HG03575 (cell line): ENCODE data around the gene NUCB1.
"Not testable (repeated sequence)": the region's sequence is repeated elsewhere in the genome, so short reads cannot be mapped to it uniquely, and the experiment has no call there.

ENCODE experiments used
- ATAC-seq: cut with Tn5 transposase; IDR thresholded peaks from one replicate; pipeline ENCODE4 v1.9.1; 2021; ENCODE audit not compliant: unreplicated experiment, insufficient number of reproducible peaks, low FRiP score; ENCODE audit errors: extremely low read depth

The NUCB1 gene

DNA sequence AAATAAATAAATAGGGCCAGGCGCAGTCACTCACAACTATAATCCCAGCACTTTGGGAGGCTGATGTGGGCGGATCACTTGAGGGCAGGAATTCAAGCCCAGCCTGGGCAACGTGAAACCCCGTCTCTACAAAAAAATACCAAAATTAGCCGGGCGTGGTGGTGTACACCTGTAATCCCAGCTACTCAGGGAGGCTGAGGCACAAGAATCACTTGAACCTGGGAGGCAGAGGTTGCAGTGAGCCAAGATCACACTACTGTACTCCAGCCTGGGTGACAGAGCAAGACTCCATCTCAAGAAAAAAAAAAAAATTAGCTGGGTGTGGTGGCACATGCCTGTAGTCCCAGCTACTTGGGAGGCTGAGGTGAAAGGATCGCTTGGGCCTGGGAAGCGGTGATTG is 25.8 kb downstream of the NUCB1 start:
- not testable (repeated sequence) for ATAC-seq

DNA sequence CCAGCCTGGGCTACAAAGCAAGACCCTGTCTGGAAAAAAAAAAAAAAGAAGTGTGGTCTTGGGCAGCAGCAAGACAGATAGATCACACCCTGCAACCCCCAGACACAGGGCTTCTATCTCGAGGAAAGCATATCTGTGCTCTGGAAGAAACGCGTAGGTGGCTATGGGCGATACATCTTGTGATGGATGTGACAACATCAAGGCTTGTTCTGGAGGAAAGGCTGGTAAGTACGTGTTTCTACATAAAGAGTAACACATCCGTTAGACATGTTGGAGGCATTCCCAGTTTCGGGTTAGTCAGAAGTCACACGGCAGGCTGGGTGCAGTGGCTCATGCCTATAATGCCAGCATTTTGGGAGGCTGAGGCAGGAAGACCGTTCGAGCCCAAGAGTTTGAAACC is 26.8 kb downstream of the NUCB1 start:
- no peak for ATAC-seq

DNA sequence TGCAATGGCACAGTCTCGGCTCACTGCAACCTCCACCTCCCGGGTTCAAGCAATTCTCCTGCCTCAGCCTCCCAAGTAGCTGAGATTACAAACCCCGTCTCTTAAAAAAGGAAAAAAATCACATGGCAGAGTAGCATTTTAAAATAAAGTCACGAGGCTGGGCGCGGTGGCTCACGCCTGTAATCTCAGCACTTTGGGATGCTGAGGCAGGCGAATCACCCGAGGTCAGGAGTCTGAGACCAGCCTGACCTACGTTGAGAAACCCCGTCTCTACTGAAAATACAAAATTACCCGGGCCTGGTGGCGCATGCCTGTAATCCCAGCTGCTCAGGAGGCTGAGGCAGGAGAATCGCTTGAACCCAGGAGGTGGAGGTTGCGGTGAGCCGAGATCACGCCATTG is 27.6 kb downstream of the NUCB1 start:
- not testable (repeated sequence) for ATAC-seq

DNA sequence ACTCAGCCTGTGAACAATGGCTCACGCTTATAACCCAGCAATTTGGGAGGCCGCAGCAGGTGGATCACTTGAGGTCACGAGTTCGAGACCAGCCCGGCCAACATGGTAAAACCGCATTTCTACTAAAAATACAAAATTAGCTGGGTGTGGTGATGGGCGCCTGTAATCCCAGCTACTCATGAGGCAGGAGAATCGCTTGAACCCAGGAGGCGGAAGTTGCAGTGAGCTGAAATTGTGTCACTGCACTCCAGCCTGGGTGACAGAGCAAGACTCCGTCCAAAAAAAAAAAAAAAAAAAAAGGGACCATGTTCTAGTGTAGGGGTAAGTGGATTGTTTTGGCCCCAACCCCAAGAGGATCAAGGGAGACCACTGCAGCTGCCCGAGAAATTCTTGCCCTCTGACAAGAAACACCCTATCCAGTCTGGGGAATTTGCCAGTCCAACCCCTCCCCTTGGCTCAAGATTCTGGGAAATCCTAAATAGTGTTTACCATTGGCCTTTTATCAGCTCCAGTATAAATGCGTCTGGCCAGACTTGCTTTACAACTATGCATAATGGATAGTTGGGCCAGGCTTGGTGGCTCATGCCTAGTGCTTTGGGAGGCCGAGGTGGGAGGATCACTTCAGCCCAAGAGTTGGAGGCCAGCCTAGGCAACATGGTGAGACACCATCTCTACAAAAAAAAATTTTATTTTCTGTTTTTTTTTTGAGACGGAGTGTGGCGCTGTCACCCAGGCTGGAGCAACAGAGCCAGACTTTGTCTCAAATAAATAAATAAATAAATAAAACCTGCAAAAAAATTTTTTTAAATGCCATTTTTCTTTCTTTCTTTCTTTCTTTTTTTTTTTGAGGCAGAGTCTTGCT is 28.3 kb downstream of the NUCB1 start:
- ATAC-seq = no peak

DNA sequence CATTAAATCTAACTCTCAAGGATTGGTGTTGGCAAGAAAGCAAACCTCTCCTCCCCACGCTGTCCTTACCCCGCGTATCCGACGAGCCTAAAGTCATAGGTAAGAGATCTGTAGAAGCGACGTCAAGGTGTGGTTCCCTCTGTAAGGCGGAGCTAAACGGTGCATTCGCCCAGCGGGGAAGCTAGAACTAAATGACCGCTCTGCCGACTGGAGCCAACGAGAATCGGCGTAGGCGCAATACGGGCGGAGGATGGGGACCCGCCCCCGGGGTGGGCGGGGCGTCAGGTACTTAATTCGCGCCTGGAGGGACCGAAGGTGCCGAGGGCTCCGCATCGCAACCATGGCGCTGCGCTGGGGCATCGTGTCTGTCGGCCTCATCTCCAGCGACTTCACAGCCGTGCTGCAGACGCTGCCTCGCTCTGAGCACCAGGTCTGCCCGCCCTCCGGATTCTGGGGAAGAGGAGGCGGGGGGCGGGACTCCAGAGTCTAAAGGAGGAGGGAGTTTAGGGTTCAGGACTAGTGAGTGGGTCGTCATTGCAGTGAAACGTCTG is 33.3 kb downstream of the NUCB1 start, which contains the start of gene DHDH:
Gene DHDH, plus strand, starts transcription at position 318 of the 551 bp plus-strand sequence. Its CDS starts 23 bp downstream, at position 341.
- ATAC-seq = no peak

DNA sequence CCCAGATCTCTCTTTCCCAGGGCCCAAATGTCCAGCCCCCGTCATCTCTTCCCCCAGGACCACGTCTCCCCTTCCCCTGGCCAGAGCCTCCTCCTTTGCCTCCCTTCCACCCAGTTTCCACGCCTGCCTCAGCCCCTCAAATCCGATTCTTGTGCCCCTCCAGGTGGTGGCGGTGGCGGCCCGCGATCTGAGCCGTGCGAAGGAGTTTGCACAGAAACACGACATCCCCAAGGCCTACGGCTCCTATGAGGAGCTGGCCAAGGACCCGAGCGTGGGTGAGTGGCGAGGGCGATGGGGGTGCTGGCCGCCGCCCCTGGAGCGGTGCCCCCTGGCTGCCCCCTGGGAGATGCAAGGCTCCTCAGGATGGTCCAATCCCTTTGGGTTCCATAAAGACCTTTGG is 34.7 kb downstream of the NUCB1 start:
- ATAC-seq = no peak

DNA sequence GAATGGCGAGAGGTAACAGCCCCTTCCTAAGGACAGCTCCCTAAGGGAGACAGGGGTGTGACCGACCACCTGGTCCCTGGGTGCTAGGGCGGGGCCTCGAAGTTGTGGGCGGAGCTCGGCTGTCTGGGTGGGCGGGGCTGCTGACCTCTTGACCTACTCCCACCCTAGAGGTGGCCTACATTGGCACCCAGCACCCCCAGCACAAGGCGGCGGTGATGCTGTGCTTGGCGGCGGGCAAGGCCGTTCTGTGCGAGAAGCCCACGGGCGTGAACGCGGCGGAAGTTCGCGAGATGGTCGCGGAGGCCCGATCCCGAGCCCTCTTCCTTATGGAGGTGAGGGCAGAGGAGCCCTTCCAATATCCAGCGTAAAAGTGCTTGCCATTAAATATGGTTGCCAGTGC is 35.8 kb downstream of the NUCB1 start:
- no peak for ATAC-seq

DNA sequence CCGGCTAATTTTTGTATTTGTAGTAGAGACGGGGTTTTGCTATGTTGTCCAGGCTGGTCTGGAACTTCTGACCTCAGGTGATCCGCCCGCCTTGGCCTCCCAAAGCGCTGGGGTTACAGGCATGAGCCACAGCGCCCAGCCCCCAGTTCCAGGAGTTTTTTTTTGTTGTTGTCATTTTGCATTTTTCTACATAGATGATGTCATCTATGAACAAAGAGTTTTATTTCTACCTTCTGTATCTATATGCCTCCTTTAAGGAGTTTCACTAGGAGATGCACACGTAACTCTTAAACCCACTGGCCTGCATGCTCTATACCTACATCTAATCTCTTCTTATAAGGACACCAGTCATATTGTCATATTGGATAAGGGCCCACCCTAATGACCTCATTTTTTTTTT is 38.1 kb downstream of the NUCB1 start:
- no peak for ATAC-seq

DNA sequence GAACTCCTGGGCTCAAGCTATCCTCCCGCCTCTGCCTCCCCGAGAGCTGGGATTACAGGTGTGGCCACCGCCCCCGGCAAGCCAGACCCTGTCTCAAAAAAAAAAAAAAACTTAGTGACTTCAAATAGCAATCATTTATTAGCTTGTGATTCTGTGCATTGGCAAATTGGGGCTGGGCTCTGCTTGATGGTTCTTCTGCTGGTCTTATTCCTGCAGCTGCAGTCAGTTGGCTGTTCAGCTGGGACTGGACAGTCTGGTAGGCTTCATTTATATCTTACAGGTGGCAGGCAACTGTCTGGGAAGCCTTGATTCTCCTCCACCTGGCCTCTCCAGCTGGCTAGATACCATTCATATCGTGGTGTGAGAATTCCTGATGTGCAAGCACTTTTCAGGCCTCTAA is 40.8 kb downstream of the NUCB1 start:
- no peak for ATAC-seq

DNA sequence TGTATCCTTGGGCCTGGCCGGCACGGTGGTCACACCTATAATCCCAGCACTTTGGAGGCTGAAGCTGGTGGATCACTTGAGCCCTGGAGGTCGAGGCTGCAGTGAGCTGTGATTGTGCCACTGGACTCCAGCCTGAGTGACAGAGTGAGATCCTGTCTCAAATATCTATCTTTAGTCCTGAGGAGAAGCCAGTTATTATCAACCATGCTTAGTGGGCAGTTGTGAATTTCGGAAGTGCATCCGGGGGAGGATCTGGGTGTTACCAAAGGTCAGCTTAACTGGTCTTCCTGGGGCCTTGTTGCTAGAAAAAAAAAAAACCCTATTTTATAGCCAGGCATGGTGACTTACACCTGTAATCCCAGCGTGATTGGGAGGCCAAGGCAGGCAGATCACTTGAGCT is 43.0 kb downstream of the NUCB1 start:
- ATAC-seq = no peak

DNA sequence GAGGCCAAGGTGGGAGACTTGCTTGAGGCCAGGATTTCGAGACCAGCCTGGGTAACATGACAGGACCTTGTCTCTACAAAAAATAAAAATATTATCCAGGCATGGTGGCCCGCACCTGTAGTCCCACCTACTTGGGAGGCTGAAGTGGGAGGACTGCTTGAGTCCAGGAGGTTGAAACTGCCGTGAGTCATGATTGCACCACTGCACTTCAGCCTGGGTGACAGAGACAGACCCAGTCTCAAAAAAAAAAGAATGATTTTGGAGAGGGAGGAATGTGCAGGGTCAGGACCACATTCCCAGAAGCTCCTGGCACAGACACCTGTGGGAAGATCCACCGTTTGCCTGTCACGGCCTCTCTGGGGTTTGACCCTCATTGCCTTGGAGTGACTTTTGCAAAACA is 45.3 kb downstream of the NUCB1 start:
- no peak for ATAC-seq

DNA sequence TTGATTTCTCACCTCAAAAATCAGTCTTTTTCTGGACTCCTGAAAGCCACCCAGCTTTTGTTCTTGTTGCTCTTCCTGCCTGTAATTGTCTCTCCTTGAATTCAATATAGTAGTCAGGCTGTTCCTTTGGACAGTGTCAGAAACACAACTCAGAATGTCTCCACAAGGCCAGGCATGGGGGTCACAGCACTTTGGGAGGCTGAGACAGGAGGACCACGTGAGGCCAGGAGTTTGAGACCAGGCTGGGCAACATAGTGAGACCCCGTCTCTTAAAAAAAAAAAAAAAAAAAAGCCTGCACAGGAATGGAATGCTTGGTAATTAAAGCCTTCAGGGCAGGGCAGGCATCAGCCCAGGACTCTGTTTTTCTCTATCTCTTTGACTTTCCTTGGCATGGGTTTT is 45.7 kb downstream of the NUCB1 start:
- no peak for ATAC-seq

DNA sequence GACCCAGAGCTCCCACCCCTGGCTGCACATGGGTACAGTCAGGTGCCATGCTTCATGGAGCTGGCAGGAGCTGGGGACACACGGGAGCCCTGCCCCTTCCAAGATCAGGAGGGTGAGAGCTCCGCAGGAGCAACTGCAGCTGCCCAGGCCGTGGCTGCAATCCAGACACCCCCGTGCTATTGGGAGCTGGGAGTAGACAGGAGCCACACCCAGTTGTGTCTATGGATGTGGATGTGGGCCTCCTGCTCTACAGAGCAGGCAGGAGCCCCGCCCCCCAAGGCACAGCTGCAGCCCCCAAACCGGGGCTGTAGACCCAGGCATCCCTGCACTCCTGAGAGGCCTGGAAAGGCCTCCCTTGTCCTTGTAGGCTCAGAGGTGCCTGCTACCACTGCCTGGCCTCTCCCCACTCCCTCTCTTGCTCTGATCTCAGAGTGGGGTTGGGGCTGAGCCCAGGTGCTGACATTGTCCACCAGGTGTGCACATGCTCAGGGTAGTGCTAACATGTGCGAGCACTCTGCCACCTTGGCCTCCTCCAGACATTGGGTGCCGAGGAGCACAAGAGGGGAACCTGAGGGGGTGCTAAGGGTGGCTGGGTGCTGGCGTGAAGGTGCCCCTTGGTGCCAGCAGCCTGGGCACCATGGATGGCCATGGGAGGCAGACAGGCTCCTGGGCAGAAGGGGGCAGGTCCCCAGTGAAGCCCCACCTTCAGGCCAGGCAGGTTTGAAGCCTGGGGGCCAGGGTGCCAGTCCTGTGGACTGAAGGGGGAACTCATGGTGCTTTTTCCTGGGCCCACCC is 46.5 kb downstream of the NUCB1 start:
- no peak for ATAC-seq

DNA sequence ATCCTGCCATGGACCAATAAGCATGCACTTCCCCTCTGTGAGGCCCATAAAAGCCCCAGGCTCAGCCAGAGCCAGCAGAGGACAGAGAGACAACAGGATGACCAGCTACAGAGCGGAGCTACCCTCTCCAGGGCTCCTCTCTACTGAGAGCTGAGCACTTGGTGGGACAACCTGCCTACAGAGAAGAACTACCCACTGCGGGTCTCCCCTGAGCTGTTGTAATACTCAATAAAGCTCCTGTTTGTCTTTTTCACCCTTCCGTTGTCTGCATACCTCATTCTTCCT is 47.1 kb downstream of the NUCB1 start:
- ATAC-seq = no peak

DNA sequence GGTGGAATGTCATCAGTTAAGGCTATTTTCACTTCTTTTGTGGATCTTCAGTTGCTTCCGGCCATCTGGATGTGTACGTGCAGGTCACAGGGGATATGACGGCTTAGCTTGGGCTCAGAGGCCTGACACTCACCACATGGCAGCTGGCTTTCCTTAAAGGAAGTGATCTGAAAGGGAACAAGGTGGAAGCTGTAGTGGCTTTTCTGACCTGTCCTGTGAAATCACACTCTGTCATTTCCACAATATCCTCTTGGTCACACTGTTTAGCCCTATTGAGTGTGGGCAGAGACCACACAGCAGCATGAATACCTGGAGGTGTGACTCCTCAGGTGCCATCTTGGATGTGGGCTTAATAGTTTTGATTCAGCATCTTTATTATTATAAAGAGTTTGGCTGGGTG is 50.0 kb downstream of the NUCB1 start:
- ATAC-seq = no peak

DNA sequence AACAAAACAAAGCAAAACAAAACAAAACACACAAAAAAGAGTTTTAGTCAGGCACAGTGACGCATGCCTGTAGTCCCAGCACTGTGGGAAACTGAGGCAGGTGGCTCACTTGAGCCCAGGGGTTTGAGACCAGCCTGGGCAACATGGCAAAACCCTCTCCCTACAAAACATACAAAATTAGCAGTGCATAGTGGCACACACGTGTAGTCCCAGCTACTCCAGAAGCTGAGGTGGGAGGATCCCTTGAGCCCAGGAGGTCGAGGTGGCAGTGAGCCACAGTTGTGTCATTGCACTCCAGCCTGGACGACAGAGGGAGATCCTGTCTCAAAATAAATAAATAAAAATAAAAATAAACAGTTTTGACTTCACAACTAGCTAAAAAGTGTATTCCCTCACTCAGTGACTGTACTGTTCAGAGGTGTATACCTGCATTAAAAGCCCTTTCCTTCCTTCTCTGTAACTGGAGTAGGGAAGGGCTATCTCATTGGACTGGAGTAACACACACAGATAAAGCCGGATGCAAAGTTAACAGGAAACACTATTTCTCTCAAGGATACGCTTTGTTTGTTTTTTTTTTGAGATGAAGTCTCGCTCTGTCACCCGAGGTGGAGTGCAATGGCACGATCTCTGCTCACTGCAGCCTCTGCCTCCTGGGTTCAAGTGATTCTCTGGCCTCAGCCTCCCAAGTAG is 50.9 kb downstream of the NUCB1 start:
- no peak for ATAC-seq

DNA sequence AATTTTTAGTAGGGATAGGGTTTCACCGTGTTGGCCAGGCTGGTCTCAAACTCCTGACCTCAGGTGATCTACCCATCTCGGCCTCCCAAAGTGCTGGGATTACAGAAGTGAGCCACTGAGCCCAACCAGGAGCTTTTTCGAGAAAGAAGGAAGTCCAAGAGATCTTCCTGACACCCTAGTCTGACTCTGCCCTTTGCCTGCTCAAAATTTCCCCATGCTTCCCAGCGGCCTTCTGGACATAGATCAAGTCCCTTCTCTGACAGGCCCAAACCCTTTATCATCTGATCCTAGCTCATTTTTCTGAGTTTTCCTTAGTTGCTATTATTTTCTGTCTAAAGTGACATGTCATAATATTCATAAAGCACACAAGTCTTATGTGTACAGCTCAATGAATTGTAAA is 53.0 kb downstream of the NUCB1 start:
- ATAC-seq = no peak

DNA sequence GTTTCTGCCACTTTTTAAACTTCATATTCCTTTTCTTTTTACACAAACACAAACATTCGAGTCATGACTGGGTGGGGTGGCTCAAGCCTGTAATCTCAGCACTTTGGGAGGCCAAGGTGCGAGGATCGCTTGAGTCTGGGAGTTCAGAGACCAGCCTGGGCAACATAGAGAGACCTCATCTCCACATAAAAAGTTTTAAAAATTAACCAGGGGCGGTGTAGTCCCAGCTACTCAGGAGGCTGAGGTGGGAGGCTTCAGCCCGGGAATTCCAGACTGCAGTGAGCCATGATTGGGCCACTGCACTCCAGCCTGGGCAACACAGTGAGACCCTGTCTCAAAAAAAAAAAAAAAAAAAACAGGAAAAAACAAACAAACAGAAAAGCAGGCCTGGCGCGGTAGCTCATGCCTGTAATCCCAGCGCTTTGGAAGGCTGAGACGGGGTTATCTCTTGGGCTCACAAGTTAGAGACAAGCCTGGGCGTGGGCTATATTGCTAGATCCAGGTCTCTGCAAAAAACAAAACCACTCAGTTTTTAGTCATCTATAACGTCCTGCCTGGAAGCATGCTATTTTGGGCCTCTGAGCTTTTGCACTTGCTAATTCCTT is 54.0 kb downstream of the NUCB1 start:
- ATAC-seq = no peak

DNA sequence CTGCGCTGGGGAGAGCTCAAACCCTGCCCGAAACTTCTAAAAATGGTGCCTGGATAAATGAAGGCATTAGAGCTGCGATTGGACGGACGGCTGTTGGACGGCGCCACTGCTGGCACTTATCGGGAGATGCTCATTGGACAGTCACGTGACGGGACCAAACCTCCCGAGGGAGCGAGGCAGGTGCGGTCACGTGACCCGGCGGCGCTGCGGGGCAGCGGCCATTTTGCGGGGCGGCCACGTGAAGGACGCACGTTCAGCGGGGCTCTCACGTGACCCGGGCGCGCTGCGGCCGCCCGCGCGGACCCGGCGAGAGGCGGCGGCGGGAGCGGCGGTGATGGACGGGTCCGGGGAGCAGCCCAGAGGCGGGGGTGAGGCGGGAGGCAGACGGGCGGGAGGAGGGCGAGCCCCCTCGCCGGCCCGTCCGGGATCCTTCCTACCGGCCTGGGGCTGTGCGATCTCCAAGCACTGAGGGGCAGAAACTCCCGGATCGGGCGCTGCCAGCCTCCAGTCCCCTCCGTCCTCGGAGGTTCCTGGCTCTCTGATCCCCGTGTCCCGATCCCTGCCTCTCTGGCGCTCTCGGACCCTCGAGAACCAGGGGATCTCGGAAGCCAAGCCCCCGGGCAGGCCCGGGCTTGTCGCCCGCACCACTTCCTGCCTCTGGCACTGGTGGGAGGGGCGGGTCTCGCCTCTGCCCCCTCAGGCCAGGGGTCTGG is 54.6 kb downstream of the NUCB1 start, which contains the start of gene BAX:
Gene BAX, plus strand, starts transcription at position 281 of the 713 bp plus-strand sequence. Its CDS starts 54 bp downstream, at position 335.
- no peak for ATAC-seq
